ENCODE results near the gene SRSF1. TPM values are rescaled to one million over a fixed set of nuclear protein-coding genes. Genes with fewer than 3 reads are reported as not detected.
A peak's percentile ranks its signal among the peaks of the same experiment; 100 is the strongest.

Gene SRSF1
- total and polyA plus RNA-seq, 7 experiments from 2014 or later: 48.7 to 362 (median 122) TPM

DNA sequence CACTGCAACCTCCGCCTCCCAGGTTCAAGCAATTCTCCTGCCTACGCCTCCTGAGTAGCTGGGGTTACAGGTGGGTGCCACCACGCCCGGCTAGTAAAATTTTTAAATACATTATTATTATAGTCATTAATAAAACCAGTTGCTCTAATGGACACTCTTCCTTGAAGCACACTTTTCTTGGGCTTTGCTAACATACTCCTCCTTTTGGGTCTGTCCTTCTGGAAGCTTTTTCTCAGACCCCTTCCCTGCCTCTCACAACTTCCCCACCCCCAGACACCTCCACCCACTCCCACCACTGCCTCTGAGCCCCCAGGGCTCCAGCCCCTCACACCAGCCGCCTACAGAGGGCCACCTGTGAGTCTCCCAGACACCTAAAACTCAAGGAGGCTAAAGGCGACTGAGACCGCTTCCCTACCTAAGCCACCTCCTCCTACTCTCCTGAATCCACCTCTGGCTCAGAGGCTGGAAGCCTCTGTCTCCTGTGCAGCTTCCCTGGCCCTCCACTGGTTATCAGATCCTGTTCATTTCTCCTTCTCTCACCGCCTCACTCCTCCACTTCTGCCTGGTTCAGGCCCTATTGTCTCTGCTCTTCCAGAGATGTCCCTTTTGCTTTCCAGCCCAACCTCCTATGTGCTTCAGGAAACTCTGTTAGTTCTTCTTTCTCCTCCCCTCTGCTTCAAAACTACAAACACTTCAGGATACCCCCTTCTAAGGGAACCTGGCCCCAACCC is 49.8 kb downstream of the SRSF1 start:
- no peaks in the 10 kb centered on the region for H3K36me3 ChIP-seq (ENCODE audit: control insufficient read depth in 2 of 3, insufficient read depth in 3 of 3, low read length in 3 of 3)
- no peaks in the 10 kb centered on the region for H3K27me3 ChIP-seq (ENCODE audit: control insufficient read depth in 2 of 2, insufficient read depth in 2 of 2, low read length in 2 of 2)
- ATAC-seq (no peak), DNase-seq (no peak)
- Mint-ChIP-seq H3K36me3 (no peaks in the 10 kb centered on the region), H3K27ac (peak overlapping the region in 2 of 9 donors; percentile 6 to 25), H3K4me3 (peak overlapping the region in 6 of 10 donors; percentile 0 to 53 (median 14)), H3K4me1 (peaks cover 6 to 30% (median 27%) of the 10 kb centered on the region in 7 donors), H3K27me3 (peaks cover 4 to 73% (median 9%) of the 10 kb centered on the region in 5 donors), H3K9me3 (no peaks in the 10 kb centered on the region)
- no peaks in the 10 kb centered on the region for H3K9me3 ChIP-seq (ENCODE audit: control insufficient read depth in 2 of 3, low read length in 3 of 3)
- peaks cover 14% of the 10 kb centered on the region in 2 donors for H3K4me1 ChIP-seq (ENCODE audit: control insufficient read depth in 2 of 2, insufficient read depth in 2 of 2, low read length in 2 of 2)
- no peak overlapping the region for H3K27ac ChIP-seq (ENCODE audit: low read depth, low read length)
- ChIA-PET POLR2A (interaction anchor here (2.0 kb wide), 1 partner anchor 11 kb away, joined by 5 read pairs; no protein-coding TSS in a partner anchor), CTCF (no interaction called here)
- no peak overlapping the region for H3K4me3 ChIP-seq (ENCODE audit: low read length)
- intact Hi-C loops (cut with micrococcal nuclease): loop anchor here (2.0 to 5.0 kb wide), 2 partner anchors 30 to 40 kb away; no protein-coding TSS in a partner anchor

- Mint-ChIP-seq H3K27me3 (peaks cover 4 to 70% (median 9%) of the 10 kb centered on the region in 5 donors), H3K36me3 (no peaks in the 10 kb centered on the region), H3K9me3 (no peaks in the 10 kb centered on the region), H3K27ac (peak overlapping the region in 2 of 9 donors; percentile 55 to 67), H3K4me1 (peaks cover 6 to 30% (median 27%) of the 10 kb centered on the region in 7 donors), H3K4me3 (peak overlapping the region; percentile 74 to 87 (median 81))
- H3K4me1 ChIP-seq (ENCODE audit: control insufficient read depth in 2 of 2, insufficient read depth in 2 of 2, low read length in 2 of 2): peaks cover 14% of the 10 kb centered on the region in 2 donors
- peak overlapping the region; percentile 54 for H3K4me3 ChIP-seq (ENCODE audit: low read length)
- H3K9me3 ChIP-seq (ENCODE audit: control insufficient read depth in 2 of 3, low read length in 3 of 3): no peaks in the 10 kb centered on the region
- intact Hi-C loops (cut with micrococcal nuclease): loop anchor here (2.0 to 5.0 kb wide), 2 partner anchors 30 to 41 kb away; no protein-coding TSS in a partner anchor
- POLR2A ChIA-PET: interaction anchor here (0.9 to 2.0 kb wide), 2 partner anchors 10 to 51 kb away, joined by 3 to 5 read pairs; partner anchors contain the start of gene SRSF1
- ATAC-seq (peak; percentile 66), DNase-seq (peak in 8 of 9 donors; percentile 17 to 54 (median 38))
- H3K27me3 ChIP-seq (ENCODE audit: control insufficient read depth in 2 of 2, insufficient read depth in 2 of 2, low read length in 2 of 2): no peaks in the 10 kb centered on the region
- H3K27ac ChIP-seq (ENCODE audit: low read depth, low read length): no peak overlapping the region
- CTCF ChIA-PET: interaction anchor here (0.6 to 1.2 kb wide), 2 partner anchors 43 to 461 kb away, joined by 3 to 5 read pairs; no protein-coding TSS in a partner anchor
- no peaks in the 10 kb centered on the region for H3K36me3 ChIP-seq (ENCODE audit: control insufficient read depth in 2 of 3, insufficient read depth in 3 of 3, low read length in 3 of 3)
These were observed 50.5 kb downstream of the SRSF1 start for GRCh38 chr17:57956291-57957119.

DNA sequence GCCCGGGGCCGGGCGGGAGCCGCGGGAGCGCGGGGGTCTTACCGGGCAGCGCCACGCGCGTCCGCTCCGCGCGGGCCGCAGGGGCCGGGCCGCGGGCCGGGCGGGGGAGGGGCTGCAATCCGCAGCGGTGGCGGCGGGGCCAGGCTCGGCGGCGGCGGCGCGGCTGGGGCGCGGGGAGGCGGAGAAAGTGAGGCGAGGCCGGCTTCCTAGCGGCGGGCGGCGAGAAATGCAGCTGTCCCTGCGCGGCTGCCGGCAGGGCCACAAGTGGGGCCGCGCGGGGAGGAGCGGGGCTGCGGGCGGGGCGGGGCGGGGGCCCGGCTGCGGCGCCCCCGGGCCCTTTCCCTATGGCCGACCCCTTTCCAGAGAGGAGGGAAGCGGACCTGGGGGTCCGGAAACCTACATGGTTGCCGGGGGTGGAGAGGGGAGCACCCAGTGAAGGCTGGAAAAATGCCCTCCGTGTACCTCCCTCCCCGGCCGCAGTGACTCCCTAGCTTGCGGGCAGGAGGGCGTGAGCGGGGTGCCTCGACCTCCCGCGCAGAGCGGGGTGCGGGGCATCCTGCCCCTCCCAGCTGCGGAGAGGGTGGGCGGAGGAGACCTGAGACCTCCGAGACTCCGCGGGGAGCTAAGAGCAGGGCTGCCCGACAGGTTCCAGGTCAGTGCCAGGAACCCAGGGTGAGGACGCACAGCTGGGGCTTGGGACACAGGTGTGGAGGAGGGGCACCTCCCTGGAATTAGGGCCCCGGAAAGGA is 51.7 kb downstream of the SRSF1 start, which contains the start of gene CUEDC1:
CUEDC1 (minus strand) TSS at position 230 of the 749 bp plus-strand sequence. CDS start 69,848 bp downstream, outside the sequence.
- Histone ChIP-seq H3K4me1 (ENCODE audit: control insufficient read depth in 2 of 2, insufficient read depth in 2 of 2, low read length in 2 of 2) (peaks cover 14% of the 10 kb centered on the region in 2 donors), H3K36me3 (ENCODE audit: control insufficient read depth in 2 of 3, insufficient read depth in 3 of 3, low read length in 3 of 3) (no peaks in the 10 kb centered on the region), H3K4me3 (ENCODE audit: low read length) (peak within 1 kb of the TSS; percentile 54), H3K27ac (ENCODE audit: low read depth, low read length) (no peak within 1 kb of the TSS), H3K9me3 (ENCODE audit: control insufficient read depth in 2 of 3, low read length in 3 of 3) (no peaks in the 10 kb centered on the region), H3K27me3 (ENCODE audit: control insufficient read depth in 2 of 2, insufficient read depth in 2 of 2, low read length in 2 of 2) (no peaks in the 10 kb centered on the region)
- DNase-seq (peak; percentile 21 to 76 (median 51)), ATAC-seq (peak; percentile 92)
- ChIA-PET CTCF (interaction anchor here (1.2 kb wide), 1 partner anchor 44 kb away, joined by 3 read pairs; no protein-coding TSS in a partner anchor), POLR2A (interaction anchor here (0.9 to 2.0 kb wide), 2 partner anchors 9 to 52 kb away, joined by 3 to 5 read pairs; partner anchors contain the start of gene SRSF1)
- Mint-ChIP-seq H3K27me3 (peaks cover 4 to 63% (median 9%) of the 10 kb centered on the region in 5 donors), H3K36me3 (no peaks in the 10 kb centered on the region), H3K9me3 (no peaks in the 10 kb centered on the region), H3K27ac (peak within 1 kb of the TSS in 4 of 9 donors; percentile 24 to 67 (median 55)), H3K4me3 (peak within 1 kb of the TSS; percentile 74 to 87 (median 81)), H3K4me1 (peaks cover 6 to 36% (median 30%) of the 10 kb centered on the region in 7 donors)
- intact Hi-C loops (cut with micrococcal nuclease): loop anchor here in 1 of 2 donors (5.0 kb wide), 1 partner anchor 42 kb away; no protein-coding TSS in a partner anchor

GRCh38 chr17:57954397-57955182 is 52.5 kb downstream of the SRSF1 start:
- no peaks in the 10 kb centered on the region for H3K9me3 ChIP-seq (ENCODE audit: control insufficient read depth in 2 of 3, low read length in 3 of 3)
- intact Hi-C loops (cut with micrococcal nuclease): loop anchor here in 1 of 2 donors (5.0 kb wide), 1 partner anchor 43 kb away; no protein-coding TSS in a partner anchor
- no peak overlapping the region for H3K4me3 ChIP-seq (ENCODE audit: low read length)
- Mint-ChIP-seq H3K27me3 (peaks cover 4 to 57% (median 9%) of the 10 kb centered on the region in 5 donors), H3K4me3 (peak overlapping the region; percentile 68 to 86 (median 72)), H3K4me1 (peaks cover 6 to 41% (median 30%) of the 10 kb centered on the region in 7 donors), H3K9me3 (no peaks in the 10 kb centered on the region), H3K27ac (peak overlapping the region in 3 of 9 donors; percentile 24 to 55 (median 34)), H3K36me3 (no peaks in the 10 kb centered on the region)
- CTCF ChIA-PET: interaction anchor here (1.0 kb wide), 1 partner anchor 9 kb away, joined by 3 read pairs; no protein-coding TSS in a partner anchor
- H3K27ac ChIP-seq (ENCODE audit: low read depth, low read length): no peak overlapping the region
- peaks cover 14% of the 10 kb centered on the region in 2 donors for H3K4me1 ChIP-seq (ENCODE audit: control insufficient read depth in 2 of 2, insufficient read depth in 2 of 2, low read length in 2 of 2)
- ATAC-seq (no peak), DNase-seq (peak in 1 of 9 donors; percentile 5)
- H3K36me3 ChIP-seq (ENCODE audit: control insufficient read depth in 2 of 3, insufficient read depth in 3 of 3, low read length in 3 of 3): no peaks in the 10 kb centered on the region
- POLR2A ChIA-PET: interaction anchor here (0.9 to 2.2 kb wide), 2 partner anchors 32 to 36 kb away, joined by 4 read pairs; no protein-coding TSS in a partner anchor
- no peaks in the 10 kb centered on the region for H3K27me3 ChIP-seq (ENCODE audit: control insufficient read depth in 2 of 2, insufficient read depth in 2 of 2, low read length in 2 of 2)

DNA sequence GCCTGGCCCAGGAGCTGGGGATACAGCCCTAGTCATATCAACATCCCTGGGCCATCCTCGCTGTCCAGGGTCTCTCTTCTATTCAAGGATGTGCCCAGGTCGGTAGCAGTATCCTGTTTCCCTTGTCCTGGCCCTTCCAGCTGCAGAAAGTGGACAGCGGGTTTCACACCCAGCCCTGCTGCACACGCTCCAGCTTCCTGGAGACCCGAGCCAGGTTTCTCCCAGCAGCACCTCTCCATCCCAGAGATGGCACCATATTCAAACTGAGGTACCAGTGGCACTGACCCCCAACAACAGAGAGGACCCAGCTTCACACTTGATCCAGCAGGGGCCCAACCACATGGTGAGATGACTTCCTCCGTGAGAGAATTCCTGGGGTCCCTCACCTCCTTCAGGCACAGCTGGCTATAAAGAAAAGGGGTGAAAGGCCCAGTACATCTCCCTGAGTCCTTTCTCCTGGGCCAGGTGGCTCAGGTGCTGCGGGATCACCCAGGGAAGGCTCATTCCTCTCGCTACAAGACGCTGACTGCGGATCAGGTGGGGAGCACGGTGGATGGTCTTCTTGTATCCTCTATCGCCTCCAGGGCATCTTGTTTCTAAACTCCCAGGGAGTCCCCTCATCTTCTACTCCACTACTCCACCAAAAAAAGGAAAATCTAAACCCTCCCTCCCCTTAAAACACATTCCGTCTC is 53.2 kb downstream of the SRSF1 start:
- CTCF ChIA-PET: interaction anchor here (0.7 to 1.0 kb wide), 2 partner anchors 8 to 32 kb away, joined by 3 read pairs; no protein-coding TSS in a partner anchor
- Histone ChIP-seq H3K9me3 (ENCODE audit: control insufficient read depth in 2 of 3, low read length in 3 of 3) (no peaks in the 10 kb centered on the region), H3K4me3 (ENCODE audit: low read length) (no peak overlapping the region), H3K36me3 (ENCODE audit: control insufficient read depth in 2 of 3, insufficient read depth in 3 of 3, low read length in 3 of 3) (no peaks in the 10 kb centered on the region), H3K27ac (ENCODE audit: low read depth, low read length) (no peak overlapping the region), H3K27me3 (ENCODE audit: control insufficient read depth in 2 of 2, insufficient read depth in 2 of 2, low read length in 2 of 2) (no peaks in the 10 kb centered on the region), H3K4me1 (ENCODE audit: control insufficient read depth in 2 of 2, insufficient read depth in 2 of 2, low read length in 2 of 2) (peaks cover 14% of the 10 kb centered on the region in 2 donors)
- H3K9me3 Mint-ChIP-seq: no peaks in the 10 kb centered on the region
- H3K36me3 Mint-ChIP-seq: no peaks in the 10 kb centered on the region
- ATAC-seq (no peak), DNase-seq (no peak)
- peak overlapping the region in 3 of 9 donors; percentile 24 to 62 (median 34) for H3K27ac Mint-ChIP-seq
- H3K4me1 Mint-ChIP-seq: peaks cover 10 to 45% (median 34%) of the 10 kb centered on the region in 7 donors
- peak overlapping the region; percentile 68 to 86 (median 71) for H3K4me3 Mint-ChIP-seq
- POLR2A ChIA-PET: interaction anchor here (0.9 to 2.2 kb wide), 3 partner anchors 33 to 46 kb away, joined by 4 to 7 read pairs (median 4); no protein-coding TSS in a partner anchor
- peaks cover 0 to 50% (median 9%) of the 10 kb centered on the region in 5 donors for H3K27me3 Mint-ChIP-seq
- intact Hi-C loops (cut with micrococcal nuclease): no loop called here
